Fibroblast of skin of right quadriceps (primary cell): ENCODE measurements around the gene GLG1.
A peak's percentile ranks its signal among the peaks of the same experiment; 100 is the strongest.
"Not testable (repeated sequence)": the region's sequence is repeated elsewhere in the genome, so short reads cannot be mapped to it uniquely, and the experiment has no call there.

ENCODE experiments used
- DNase-seq: peaks from one replicate; pipeline ENCODE4 v3.0.0-alpha.2; 2013

The GLG1 gene

DNA sequence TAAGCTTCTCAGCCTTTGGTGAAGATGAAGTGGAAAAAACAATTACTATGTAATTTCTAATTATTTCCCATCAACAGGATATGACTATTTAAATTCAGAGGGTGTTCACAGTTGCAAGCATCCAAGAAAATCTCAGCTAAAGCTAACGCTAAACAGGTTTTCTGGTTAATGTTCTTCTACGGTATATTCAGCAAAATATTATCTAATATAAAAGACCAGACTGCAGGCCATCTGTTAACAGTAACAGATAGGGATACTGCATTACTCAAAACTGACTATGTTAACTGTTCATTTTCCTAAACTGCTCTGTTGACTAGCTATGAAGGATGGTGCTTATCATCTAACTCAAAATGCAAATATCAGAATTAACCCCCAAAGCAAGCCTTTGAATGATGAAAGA is 32.8 kb downstream of the GLG1 start:
- DNase-seq, result no peak

DNA sequence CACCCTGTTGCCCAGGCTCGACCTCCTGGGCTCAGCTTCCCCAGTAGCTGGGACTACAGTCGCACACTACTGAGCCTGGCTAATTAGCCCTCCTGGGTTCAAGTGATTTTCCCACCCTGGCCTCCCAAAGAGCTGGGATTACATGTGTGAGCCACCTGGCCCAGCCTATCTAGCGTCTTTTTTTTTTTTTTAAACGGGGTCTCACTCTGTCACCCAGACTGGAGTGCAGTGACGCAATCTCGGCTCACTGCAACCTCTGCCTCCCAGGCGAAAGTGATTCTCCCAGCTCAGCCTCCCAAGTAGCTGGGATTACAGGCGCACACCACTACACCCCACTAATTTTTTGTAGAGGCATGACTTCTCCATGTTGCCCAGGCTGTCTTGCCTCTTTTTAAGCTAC is 33.3 kb downstream of the GLG1 start:
- DNase-seq, result no peak

DNA sequence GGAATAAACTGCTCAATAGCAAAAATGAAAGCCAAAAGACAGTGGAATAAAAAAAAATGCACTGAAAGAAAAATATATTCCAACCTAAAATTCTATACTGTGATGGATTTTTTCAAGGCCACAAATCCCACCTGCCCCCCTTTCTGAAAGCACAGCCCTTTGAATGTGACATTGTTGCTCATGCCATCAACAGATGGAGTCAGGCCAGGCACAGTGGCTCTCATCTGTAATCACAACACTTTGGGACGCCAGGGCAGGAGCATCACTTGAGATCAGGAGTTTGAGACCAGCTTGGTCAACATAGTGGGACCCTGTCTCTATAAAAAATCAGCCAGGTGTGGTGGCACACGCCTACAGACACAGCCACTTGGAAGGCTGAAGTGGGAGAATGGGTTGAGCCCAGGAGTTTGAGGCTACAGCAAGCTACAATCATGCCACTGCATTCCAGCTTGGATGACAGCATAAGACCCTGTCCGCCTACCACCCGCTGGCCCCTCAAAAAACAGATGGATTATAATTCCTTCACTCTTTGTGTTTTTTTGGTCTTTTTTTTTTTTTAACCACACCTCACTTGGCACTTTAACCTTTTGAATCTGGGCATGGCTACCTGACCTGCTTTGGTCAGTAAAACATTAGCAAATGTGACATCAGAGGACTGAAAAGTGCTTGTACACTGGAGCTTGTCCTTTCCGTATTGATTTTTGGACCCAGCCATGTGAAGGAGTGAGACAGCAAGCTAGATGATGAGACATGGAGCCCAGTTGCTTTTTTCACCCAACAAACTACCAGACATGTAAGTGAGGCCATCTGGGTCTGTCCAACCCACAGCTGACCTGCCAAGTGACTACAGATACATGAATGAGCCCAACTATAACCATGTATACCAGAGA is 36.3 kb downstream of the GLG1 start:
- no peak for DNase-seq

DNA sequence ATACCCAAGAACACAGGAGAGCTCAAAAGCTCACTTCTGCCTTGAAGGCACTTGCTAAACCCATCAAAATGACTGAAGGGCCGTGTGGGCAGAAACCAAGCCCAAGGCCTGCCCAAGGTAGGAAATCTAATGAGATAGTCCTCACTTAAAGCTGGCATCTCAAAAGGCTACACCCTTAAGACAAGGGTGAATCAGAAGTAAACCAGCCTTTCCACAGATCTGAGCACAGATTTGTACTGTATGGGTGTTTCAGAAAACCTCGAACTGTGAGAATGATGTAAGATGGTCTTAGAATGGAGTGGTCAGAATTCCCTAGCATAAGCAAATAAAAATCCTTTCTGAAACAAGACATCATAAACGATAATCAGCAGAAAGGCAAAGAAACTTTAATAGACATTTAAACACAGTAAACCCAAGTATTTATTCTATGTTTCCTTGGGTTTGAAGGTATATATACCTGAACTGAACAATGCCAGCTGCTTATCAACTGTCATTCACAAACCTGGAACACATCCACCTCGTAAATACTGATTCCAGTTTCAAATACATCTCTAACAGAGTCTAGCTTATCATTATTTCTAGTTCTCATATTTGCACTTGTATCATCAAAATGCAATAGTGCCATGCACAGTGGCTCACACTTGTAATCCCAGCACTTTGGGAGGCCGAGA is 37.8 kb downstream of the GLG1 start:
- DNase-seq, result peak; percentile 30

DNA sequence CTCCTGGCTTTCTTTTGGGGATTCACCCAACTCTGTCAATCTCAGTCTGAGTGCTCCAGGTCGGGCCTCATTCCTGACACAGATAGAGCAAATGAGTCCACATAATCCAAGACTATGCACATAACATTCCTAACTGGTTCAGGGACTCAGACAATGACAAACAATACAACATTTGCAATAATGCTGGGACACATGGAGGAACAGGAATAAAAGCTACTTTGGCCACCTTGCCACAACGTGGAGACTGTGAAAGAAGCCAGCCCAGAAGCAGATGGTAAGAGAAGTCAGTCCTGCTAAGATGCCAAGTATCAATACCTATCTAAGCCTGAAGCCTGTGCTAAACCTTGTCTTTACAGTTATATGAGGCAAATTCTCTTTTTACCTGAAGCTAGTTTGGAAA is 39.0 kb downstream of the GLG1 start:
- DNase-seq, result no peak

DNA sequence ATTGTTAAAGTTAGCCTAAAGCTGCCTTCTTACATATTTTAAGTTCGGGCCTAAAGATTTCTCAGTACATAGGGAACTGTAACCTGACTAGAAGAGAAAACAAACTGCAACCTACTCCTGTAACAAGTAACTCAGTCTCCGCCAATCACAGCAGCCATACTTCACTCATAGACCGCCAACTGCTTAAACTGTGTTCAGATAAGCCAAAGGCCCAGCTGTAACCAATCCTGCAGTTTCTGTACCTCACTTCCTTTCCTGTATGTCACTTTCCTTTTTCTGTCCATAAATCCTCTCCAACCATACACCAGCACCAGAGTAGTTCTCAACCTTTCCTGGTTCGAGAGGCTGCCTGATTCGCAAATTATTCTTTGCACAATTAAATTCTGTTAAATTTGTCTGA is 41.5 kb downstream of the GLG1 start:
- no peak for DNase-seq

DNA sequence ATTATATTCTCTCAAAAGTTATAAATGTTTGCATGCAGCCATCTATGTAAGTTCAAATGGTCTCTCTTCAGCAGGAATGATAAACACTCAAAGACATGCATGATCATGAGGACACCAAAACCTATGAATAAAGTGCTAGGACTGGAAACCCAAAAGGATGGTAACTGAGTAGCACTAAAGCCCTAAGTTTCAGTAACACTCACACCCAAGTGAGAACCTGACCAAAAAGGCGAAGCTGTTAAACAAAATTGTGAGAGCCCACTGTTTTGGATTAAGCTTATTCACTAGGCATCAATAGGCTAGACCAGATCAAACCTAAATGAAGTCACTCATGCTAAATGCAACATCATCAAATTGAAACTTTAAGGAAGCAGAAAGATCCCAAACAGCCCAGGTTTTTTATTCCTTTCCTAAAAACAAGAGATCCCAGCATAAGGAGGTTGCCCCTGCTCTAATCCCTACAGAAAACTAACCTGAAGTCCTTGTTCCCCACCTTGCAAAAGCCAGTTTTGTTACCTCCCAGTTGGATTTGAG is 42.4 kb downstream of the GLG1 start:
- no peak for DNase-seq

DNA sequence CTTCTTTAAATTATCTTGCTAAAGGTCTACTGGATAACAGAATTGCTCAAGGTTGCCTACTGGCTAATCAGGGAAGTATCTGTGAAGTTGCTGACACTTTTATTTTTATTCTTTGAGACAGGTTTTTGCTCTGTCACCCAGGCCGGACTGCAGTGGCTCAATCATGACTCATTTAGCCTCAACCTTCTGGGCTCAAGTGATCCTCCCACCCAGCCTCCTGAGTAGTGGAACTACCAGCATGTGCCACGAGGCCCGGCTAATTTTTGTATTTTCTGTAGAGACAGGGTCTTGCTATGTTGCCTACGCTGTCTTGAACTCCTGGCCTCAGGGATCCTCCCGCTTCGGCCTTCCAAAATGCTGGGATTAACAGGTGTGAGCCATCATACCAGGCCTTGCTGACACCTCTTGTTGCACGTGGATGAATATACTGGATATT is 43.1 kb downstream of the GLG1 start:
- DNase-seq, result no peak

DNA sequence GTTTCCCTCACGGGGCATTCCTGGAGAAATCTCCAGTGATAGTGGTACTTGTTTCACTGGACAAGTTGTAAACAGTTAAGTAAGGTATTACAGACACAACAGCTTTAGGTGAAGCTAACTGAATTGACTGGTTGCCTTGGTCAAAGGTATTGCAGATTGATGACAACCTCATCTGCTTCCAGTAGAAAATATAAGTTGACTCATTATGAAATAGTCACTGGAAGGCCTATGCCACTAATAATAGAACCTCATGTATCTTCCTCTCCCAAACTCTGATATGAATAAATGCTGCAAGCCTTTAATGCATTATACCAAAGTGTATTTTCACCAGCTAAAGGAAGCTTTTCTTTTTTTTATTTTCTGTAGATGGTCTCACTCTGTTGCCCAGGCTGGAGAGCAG is 44.8 kb downstream of the GLG1 start:
- no peak for DNase-seq

DNA sequence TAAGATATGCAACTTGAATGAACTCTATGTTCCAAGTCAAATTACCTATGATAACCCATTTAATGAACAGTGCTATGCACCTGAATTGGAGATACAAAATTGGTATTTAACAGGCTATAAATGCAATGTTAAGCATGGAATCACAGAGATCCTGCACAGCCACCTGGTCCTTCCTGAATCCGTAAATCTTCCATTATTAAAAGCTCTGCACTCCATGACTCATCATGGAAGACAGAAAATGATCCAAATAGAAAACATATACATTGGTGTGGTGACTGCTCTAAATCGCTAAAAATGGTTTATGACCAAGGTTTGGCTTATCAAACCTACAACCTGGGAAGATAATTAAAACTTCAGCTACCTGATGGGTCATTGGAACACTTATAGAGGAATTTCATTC is 45.3 kb downstream of the GLG1 start:
- no peak for DNase-seq

DNA sequence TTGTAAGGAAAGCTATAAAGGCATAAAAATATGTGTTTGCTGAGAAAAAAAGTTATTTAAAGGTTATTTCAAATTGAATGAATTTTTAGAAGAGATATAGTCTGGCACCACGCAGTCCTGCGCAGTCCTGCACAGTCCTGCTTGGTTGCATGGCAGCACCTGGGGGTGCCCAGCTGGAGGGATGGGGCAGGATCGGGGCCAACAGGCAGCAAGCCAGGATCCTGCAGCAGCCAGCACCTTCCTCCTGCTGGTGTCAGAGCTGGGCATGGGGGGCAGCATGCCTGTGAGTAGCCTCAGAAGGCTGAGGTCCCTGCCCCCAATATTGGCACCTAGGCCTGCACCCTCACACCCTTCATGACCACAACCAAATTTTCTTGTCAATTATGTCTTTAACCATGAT is 46.0 kb downstream of the GLG1 start:
- DNase-seq, result no peak

DNA sequence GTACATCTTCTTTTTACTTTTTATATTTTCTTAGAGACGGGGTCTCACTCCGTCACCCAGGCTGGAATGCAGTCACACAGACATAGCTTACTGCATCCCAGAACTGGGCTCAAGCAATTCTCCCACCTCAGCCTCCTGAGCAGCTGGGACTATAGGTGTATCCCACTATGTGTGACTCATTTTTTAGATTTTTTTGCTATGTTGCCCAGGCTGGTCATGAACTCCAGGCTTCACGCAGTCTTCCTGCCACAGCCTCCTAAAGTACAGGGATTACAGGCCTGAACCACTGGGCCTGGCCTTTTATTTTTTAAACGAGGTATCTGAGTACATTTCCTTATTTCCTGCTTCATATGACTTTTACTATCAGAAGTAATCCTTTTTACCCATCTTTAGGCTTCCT is 48.0 kb downstream of the GLG1 start:
- no peak for DNase-seq

DNA sequence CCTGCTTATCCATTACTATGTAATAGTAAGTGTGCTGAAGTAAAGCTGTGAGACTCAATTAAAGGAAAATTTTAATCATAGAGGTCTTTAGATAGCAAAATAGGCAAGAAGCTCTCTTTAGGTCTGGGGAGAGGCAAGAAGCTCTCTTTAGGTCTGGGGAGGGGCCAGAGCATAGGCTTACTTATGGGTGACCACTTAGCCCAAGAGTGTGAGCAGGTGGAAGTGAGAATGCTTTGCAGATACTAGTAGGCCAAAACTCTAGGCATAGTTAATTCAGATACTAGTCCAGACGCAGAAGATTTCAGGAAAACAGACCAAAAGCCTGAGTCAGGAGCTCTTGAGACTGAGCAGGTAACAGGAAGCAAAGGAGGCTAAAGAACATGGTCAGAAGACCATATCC is 49.6 kb downstream of the GLG1 start:
- DNase-seq, result no peak

DNA sequence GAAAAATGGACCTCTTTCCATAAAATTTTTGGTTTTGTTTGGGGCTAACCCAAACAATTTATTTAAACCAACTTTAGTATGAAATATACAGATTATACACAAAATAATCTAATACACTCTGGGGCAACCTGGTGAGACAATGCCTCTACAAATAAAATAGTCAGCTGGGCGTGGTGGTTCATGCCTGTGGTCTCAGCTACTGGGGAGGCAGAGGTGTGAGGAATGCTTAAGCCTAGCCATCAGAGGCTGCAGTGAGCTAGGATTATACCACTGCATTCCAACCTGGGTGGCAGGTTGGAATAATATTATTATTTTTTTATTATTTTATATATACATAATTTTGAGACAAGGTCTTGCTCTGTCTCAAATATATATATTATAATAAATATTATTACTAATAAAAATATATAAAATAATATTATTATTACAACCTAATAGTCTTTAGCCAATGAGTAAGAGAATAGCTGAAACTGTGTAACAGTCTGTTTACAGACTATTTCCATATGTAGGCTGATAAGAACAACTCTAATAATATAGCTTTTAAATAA is 50.5 kb downstream of the GLG1 start:
- DNase-seq, result no peak

DNA sequence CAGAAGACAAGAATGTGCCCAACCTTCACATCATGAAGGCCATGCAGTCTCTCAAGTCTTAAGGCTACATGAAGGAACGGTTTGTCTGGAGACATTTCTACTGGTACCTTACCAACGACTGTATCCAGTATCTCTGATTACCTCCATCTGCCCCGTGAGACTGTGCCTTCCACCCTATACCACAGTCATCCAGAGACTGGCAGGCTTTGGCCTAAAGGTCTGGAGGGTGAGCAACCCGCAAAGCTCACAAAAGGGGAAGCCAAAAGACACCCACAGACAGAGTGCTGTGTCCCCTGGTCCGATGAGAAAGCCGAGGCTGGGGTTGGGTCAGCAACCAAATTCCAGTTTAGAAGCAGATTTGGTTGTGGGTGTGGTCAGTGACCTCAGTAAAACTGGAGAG is 54.6 kb downstream of the GLG1 start:
- not testable (repeated sequence) for DNase-seq

DNA sequence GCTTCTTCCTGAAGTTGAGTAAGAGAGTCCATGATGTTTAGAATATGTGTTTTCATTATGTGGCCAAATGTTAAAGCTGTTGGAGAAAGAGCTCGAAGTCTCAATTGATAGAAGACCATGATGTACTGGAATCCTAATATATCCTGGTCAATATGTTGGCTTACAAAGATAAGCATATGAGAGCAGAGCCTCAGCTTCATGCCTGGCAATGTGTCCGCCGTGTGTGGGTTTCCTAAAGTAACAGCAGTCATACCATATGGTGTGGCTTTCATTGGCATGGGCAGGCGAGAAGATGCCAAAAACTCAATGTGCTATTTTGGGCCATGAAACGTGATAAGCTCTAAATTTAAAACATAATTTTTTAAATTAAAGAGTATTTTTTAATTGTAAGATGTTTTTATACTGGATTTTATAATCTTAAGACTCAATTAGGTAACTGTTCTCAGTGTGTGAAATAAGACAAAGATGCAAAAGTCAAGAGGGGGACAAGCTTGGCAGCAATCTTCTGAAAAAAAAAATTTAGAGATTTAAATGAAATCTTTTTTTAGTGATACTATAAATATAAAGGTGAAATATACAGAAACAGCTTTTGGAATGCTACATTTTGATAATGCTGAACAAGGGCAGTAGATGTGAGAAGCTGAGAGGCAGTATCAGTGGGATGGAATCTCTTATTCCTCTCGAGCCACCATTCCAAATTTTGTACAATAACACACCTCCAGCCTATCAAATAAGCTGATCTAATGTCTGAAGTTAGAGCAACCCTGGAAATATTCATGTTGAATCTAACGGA is 56.5 kb downstream of the GLG1 start:
- not testable (repeated sequence) for DNase-seq

DNA sequence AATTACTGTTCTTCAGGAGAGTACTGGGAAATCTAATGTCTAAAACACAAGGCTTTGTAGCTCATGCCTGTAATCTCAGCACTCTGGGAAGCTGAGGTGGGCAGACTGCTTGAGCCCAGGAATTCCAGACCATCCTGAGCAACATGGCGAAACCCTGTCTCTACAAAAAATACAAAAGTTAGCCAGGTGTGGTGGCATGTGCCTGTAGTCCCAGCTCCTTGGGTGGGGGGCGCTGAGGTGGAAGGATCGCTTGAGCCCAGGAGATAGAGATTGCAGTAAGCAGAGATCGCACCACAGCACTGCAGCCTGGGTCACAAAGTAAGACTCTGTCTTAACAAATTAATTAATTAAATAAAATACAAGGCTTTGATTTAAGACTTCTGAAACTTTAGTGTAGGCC is 60.8 kb downstream of the GLG1 start:
- DNase-seq, result not testable (repeated sequence)

DNA sequence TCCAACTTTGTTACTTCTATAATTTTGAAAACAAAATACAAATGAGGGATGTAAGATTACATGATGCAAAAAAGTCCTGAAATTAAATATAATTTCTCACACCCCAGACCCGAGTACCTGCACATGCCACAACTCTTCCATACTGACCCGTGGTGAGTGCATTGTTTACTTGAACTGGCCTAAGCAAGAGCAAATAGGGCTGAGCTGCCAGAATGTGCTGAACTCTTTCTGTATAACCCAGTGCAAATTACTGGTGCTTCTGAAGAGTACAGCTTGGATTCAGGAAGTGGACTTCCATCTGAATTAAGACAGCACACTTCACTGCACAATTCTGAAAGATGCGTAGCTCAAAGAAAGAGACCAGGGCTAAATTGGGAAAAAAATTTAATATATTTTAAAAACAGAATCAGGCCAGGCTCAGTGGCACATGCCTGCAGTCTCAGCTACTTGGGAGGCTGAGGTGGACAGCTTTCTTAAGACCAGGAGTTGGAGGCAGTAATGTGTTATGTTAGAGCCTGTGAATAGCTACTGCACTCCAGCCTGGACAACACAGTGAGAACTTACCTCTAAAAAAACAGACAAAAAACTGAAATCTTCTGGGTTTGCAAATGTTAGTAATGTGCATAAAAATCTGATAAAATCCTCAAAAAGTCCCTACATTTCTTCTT is 63.9 kb downstream of the GLG1 start:
- not testable (repeated sequence) for DNase-seq

DNA sequence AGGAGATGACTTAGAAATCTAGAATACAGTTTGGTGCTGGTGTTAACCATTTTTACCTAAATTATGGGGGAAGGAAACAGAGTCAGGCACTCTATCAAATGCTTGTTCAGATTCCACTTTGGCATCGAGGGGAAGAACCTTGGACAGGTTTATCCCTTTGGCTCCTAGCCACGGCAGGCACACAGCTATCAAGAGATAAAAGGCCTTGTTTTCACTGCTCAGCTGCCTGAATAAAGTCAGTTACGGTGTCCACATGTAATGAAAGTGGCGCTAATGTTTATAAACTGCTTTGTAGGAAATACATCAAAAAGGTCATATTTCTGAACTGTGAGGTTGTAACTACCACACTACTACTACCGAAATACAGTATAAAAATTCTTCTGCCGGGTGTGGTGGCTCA is 66.3 kb downstream of the GLG1 start:
- DNase-seq, result not testable (repeated sequence)

DNA sequence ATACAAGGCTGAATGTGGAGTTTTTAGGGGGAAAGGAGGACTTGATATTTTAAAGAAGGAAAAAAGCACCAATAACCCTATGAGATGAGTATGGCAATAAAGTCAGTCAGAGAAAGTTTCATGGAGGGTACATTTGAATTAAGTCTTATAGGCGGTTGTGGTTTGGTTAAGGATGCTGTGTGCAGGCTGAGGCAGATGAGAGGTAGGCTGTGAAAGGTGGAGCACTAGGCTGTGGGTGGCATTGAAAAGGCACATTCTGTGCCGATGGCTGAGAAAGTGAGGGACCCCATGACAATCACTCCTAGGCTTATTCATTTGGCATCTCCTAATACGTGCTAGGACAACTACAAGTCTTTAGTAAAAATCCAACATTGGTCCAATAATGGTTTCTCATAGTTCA is 68.1 kb downstream of the GLG1 start:
- not testable (repeated sequence) for DNase-seq

DNA sequence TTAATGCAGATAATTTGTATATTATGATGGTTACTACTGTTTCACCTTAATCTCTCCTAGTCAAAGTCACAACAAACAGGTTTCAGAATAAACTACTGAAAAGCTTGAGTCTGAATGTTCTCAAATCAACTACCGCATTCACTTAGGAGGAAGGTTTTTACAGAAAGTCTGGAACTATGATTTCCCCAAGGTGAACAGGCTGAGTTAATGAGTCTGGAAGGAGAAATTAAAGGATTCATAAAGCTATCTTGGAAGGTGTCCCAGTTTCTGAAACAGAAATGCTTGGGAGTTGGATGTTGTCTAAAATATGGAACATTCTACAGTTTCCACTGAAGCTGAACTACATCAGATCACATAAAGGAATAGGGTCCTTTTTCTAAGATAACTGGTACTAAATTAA is 69.2 kb downstream of the GLG1 start:
- not testable (repeated sequence) for DNase-seq

DNA sequence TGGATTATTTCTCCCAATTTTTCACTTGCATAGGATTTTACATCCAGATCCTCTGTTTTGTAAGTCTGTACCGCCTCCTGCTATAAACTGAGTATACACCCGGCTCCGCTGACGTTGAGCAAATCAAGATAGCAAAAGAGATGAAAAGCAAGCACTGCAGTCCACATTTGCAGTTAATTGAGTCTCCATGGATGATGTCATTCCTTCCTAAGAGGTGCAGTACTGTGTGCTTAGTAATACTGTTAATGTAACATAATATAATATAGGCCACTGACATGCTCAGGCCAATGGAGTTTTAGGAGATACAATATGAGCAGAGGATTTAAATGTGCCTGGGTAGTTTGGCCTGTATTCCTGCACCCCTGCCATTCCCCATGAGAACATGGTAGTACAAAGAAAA is 72.3 kb downstream of the GLG1 start:
- peak; percentile 58 for DNase-seq
